ENCODE data around the gene DCP1B. TPM values are rescaled to one million over a fixed set of nuclear protein-coding genes. Genes with fewer than 3 reads are reported as not detected.

The DCP1B gene
- total and polyA plus RNA-seq, 2 donors from 2014 or later: 11.3 to 15.0 TPM

DNA sequence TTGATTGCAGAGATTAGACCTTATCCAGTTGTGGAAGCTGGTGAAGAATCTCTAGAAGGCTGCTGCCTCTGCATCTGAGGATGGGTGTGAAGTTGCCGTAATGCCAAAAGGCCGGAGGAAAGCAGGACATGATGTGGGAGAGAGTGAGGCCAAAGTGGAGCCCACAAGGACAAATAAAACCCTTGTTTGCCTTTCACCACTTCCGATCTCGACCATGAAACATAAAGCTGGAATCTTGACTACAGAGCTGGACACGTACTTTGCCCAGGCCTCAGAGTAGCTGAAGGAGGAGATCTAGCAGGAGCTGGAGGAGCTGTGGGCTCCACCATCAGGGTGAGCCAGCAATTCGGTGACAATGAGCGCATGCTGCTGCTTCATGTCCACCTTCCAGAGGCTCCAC lies 43.5 kb upstream of the DCP1B start:
- FAIRE-seq (no peak), DNase-seq (no peak)
- peaks cover 0 to 5% (median 0%) of the 10 kb centered on the region in 3 donors for H3K4me1 ChIP-seq (ENCODE audit: control insufficient read depth in 2 of 3, insufficient read depth in 2 of 3, low read depth in 1 of 3, low read length in 3 of 3)
- no peak overlapping the region for H3K27ac ChIP-seq (ENCODE audit: low read depth in 2 of 2, low read length in 2 of 2)
- no peaks in the 10 kb centered on the region for H3K27me3 ChIP-seq (ENCODE audit: control insufficient read depth, insufficient read depth, low read length)
- H3K9me3 ChIP-seq (ENCODE audit: control insufficient read depth in 2 of 3, insufficient read depth in 1 of 3, low read length in 3 of 3): no peaks in the 10 kb centered on the region
- intact Hi-C loops (cut with DNase I): no loop called here
- no peak for TF ChIP-seq CTCF (IDR thresholded peaks at IDR 0.05; ENCODE audit: borderline replicate concordance, extremely low read depth, insufficient read depth)
- H3K4me3 ChIP-seq (ENCODE audit: low read length in 3 of 3): no peak overlapping the region
- H3K9ac ChIP-seq (ENCODE audit: low read length in 3 of 3): no peak overlapping the region
- no peaks in the 10 kb centered on the region for H3K36me3 ChIP-seq (ENCODE audit: control insufficient read depth in 2 of 3, insufficient read depth in 3 of 3, low read length in 3 of 3)

- Histone ChIP-seq H3K27ac (ENCODE audit: low read depth in 2 of 2, low read length in 2 of 2) (no peak overlapping the region), H3K4me1 (ENCODE audit: control insufficient read depth in 2 of 3, insufficient read depth in 2 of 3, low read depth in 1 of 3, low read length in 3 of 3) (peaks cover 0 to 3% (median 0%) of the 10 kb centered on the region in 3 donors), H3K27me3 (ENCODE audit: control insufficient read depth, insufficient read depth, low read length) (no peaks in the 10 kb centered on the region), H3K9ac (ENCODE audit: low read length in 3 of 3) (no peak overlapping the region), H3K36me3 (ENCODE audit: control insufficient read depth in 2 of 3, insufficient read depth in 3 of 3, low read length in 3 of 3) (no peaks in the 10 kb centered on the region), H3K4me3 (ENCODE audit: low read length in 3 of 3) (no peak overlapping the region), H3K9me3 (ENCODE audit: control insufficient read depth in 2 of 3, insufficient read depth in 1 of 3, low read length in 3 of 3) (no peaks in the 10 kb centered on the region)
- intact Hi-C loops (cut with DNase I): no loop called here
- no peak for DNase-seq
- TF ChIP-seq CTCF (IDR thresholded peaks at IDR 0.05; ENCODE audit: borderline replicate concordance, extremely low read depth, insufficient read depth): no peak
- no peak for FAIRE-seq
These were observed 42.7 kb upstream of the DCP1B start for GRCh38 chr12:2046957-2047356.

DNA sequence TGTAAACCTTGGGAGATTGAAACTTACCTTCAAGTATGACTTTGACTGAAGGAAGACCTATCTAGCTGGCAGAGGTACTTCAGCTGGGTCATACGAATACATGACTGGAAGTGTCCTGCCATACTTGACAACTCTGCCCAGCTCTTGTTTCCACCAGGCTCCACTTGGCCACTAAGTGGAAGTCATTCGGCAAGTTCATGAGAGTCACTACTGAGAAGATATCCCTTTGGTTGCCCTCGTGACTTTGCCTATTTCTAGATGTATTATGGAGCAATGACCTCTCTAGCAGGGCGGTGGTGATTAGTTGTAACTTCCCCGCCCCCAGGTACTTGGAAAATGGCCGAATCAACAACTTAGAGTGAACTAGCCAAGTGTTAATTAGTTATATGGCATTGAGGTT lies 39.9 kb upstream of the DCP1B start:
- Histone ChIP-seq H3K36me3 (ENCODE audit: control insufficient read depth in 2 of 3, insufficient read depth in 3 of 3, low read length in 3 of 3) (no peaks in the 10 kb centered on the region), H3K9ac (ENCODE audit: low read length in 3 of 3) (no peak overlapping the region), H3K27ac (ENCODE audit: low read depth in 2 of 2, low read length in 2 of 2) (no peak overlapping the region), H3K27me3 (ENCODE audit: control insufficient read depth, insufficient read depth, low read length) (no peaks in the 10 kb centered on the region), H3K4me3 (ENCODE audit: low read length in 3 of 3) (no peak overlapping the region), H3K4me1 (ENCODE audit: control insufficient read depth in 2 of 3, insufficient read depth in 2 of 3, low read depth in 1 of 3, low read length in 3 of 3) (no peaks in the 10 kb centered on the region), H3K9me3 (ENCODE audit: control insufficient read depth in 2 of 3, insufficient read depth in 1 of 3, low read length in 3 of 3) (no peaks in the 10 kb centered on the region)
- TF ChIP-seq CTCF (IDR thresholded peaks at IDR 0.05; ENCODE audit: borderline replicate concordance, extremely low read depth, insufficient read depth): no peak
- intact Hi-C loops (cut with DNase I): no loop called here
- FAIRE-seq (no peak), DNase-seq (no peak)

- FAIRE-seq: no peak
- Histone ChIP-seq H3K27ac (ENCODE audit: low read depth in 2 of 2, low read length in 2 of 2) (no peak overlapping the region), H3K9ac (ENCODE audit: low read length in 3 of 3) (no peak overlapping the region), H3K4me3 (ENCODE audit: low read length in 3 of 3) (no peak overlapping the region), H3K4me1 (ENCODE audit: control insufficient read depth in 2 of 3, insufficient read depth in 2 of 3, low read depth in 1 of 3, low read length in 3 of 3) (no peaks in the 10 kb centered on the region), H3K36me3 (ENCODE audit: control insufficient read depth in 2 of 3, insufficient read depth in 3 of 3, low read length in 3 of 3) (no peaks in the 10 kb centered on the region), H3K9me3 (ENCODE audit: control insufficient read depth in 2 of 3, insufficient read depth in 1 of 3, low read length in 3 of 3) (no peaks in the 10 kb centered on the region), H3K27me3 (ENCODE audit: control insufficient read depth, insufficient read depth, low read length) (no peaks in the 10 kb centered on the region)
- DNase-seq: no peak
- no peak for TF ChIP-seq CTCF (IDR thresholded peaks at IDR 0.05; ENCODE audit: borderline replicate concordance, extremely low read depth, insufficient read depth)
- intact Hi-C loops (cut with DNase I): no loop called here
These were observed 38.8 kb upstream of the DCP1B start for GRCh38 chr12:2043054-2043453.
